OCI-M1 (cell line): ENCODE data around the gene GASK1B.

Source experiments
- DNase-seq: peaks from one replicate; lab custom pipeline; 2025; lab: John Stamatoyannopoulos, UW

The GASK1B gene

DNA sequence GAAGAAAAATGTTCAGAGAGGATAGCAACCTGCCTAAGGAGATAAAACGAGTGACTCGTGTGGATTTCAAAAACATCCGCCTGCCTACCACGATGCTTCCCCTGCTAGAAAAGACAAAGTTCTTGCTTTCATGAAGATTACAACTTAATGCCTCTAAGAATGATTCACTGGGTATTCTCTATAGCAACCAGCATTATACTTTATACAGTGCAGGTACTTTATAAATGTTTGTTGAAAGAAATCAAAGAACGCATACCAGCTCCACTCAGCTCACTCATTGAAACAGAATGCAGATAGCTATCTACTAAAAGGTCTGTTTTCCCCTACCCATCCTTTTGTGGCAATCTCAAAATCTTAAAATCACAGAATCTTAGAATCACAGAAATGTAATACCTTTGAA, 33.7 kb downstream of the GASK1B start:
- no peak for DNase-seq

DNA sequence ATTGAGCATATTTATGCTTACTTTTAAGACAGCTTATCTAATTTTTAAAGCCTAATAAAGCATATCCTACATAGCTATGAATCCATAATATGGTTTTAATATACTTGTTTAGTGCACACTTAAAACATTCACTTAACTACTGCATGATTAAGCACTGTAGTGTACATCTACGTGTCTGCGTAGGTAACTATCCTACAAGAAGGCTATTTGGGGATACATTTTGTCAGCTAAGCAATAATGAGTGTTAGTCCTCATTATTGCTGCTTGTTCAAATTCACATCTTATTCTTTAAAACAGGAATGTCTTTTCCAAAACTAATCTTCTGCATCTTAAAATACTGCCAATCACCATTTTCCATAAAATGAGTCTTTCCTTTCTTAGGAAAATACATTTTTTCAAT, 38.6 kb downstream of the GASK1B start:
- DNase-seq = no peak

DNA sequence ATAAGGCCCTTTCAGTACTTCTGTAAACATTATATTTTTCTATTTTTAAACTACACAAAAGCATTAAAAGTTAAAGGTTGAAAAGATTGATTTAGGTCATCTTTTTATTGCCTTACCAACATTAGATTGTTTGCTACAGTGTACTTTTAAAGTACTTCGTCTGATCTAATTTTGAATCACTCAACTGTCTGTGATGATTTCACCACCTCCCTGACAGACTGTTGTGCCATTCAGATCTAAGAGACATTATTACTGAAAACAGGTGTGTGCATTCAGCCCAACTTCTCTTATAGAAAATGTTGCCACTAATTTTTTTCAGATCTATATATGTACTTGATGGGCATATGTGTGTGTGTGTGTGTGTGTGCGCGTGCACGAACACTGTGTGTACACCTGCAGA, 39.3 kb downstream of the GASK1B start:
- DNase-seq = no peak

DNA sequence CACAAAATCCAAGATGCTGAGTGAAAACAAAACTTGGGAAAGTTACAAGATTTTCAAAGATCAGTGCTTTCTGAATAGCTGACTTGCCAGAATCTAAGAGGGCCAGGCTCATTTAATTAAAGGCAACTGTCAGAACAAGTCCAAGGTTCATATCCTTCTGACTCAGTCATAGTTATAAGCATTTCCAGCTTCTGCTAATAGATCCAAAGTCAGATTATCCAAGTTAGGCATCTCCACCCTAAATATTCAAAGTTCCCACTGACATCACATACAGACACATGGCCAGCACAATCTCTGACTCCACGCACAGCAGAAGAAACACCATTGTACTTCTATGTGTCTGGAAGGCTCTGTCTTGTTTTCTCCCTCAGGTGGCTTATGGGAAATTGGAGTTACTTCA, 41.8 kb downstream of the GASK1B start:
- no peak for DNase-seq

DNA sequence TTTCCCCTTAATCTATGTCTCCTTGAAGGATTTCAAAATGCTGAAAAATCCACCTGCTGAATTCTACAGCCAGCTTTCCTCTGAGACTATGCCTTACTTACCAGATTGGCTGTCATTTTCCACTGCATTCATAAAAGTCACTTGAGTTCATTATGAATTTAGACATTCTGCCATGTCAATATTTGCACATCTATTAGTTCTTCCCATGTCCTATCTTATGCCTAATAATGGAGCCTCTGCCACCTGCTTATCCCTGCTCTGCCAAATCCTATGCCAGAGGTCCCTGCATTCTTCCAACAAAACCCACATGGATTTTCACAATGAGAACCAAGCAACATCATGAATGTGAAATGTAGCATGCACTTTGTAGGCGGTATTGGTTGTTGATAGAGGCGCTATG, 42.6 kb downstream of the GASK1B start:
- DNase-seq = no peak

DNA sequence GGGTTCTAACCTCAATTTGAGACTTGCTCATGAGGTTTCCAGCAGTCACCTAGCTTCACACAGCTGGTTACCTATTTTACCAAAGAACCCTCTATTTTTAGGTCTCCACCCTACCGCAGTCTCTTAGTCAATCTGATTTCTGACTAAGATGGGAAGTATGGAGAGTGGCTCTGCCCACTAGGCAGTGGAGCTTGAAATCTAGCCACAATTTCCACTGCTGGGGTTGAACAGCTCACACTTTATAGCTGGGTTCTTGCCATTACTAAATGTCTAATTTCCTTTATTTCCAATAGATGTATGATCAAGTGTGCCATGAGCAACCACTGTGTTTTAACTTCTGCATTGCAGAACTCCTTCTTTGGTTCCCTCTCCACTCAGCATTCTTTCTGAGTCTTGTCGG, 43.1 kb downstream of the GASK1B start:
- no peak for DNase-seq

DNA sequence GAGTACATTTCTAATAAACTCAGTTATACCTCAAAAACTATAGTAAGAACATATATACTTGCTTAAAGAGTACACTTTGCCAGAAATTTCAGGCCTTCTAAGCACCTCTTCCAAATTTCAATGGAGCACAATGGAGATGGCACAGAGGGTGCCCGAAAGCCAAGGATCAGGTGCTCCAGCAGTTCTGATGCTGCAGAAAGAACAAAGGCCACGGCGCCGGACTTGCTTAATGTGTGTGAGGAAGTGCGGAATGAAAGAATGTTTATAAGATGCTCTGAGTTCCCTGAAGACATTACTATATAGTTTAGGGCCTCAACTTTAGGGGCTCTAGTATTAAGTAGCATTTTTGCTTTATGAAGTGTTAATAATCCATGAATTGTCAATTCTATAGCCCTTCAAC, 44.3 kb downstream of the GASK1B start:
- DNase-seq = no peak

DNA sequence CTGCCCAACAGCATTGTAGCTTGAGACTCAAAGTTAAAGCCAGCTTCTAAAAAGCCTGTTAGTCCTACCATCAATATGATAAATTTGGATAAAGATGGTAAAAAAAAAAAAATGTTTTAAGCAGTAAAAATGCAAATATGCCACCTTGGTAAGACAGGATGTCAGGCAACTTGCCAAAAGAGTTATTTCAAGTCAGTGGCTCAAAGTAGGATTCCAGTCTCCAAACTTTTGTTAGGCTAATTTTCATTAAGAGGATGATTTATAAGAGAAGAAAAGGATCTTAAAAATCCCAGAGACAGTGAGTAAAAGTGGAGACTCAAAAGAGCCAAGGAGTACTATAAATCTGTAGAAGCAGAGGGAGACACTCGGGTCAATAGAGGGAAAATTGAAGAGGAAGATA, 47.5 kb downstream of the GASK1B start:
- no peak for DNase-seq
